WTC11 (cell line): ENCODE measurements around the gene SLC25A19. TPM values are rescaled to one million over a fixed set of nuclear protein-coding genes. Genes with fewer than 3 reads are reported as not detected.

Source experiments
- ATAC-seq: fragments of 200-7000 bp; cut with Tn5 transposase; 2 replicates; pipeline ENCODE4 v1.10.0; 2021; ENCODE audit warnings: mild to moderate bottlenecking, moderate library complexity
- CTCF ChIA-PET: fragments of 300-600 bp; sonication (Branson Sonifier 250); formaldehyde crosslinking; loops from one replicate; lab custom pipeline; 2021; ENCODE audit warnings: antibody characterized with exemption; lab: Charles Lee
- POLR2A ChIA-PET: fragments of 350-600 bp; sonication (Branson Sonifier 250); formaldehyde crosslinking; loops from one replicate; lab custom pipeline; 2021; ENCODE audit warnings: antibody characterized with exemption; lab: Charles Lee
- DNase-seq: peaks from one replicate; pipeline ENCODE4 v3.0.0; 2021; ENCODE audit warnings: low spot score
- H3K27ac Mint-ChIP-seq: 2 replicates; pipeline ENCODE4 v1.8.0; 2021; ENCODE audit warnings: mixed read lengths
- H3K27me3 Mint-ChIP-seq: 2 replicates; pipeline ENCODE4 v1.8.0; 2021; ENCODE audit warnings: low read depth, mild to moderate bottlenecking, moderate library complexity, mixed read lengths
- H3K36me3 Mint-ChIP-seq: 2 replicates; pipeline ENCODE4 v1.8.0; 2021; ENCODE audit warnings: mixed read lengths
- H3K4me1 Mint-ChIP-seq: 2 replicates; pipeline ENCODE4 v1.8.0; 2022; ENCODE audit warnings: mixed read lengths
- H3K4me3 Mint-ChIP-seq: 2 replicates; pipeline ENCODE4 v1.8.0; 2021; ENCODE audit warnings: mild to moderate bottlenecking, moderate library complexity, mixed read lengths
- H3K9me3 Mint-ChIP-seq: 2 replicates; pipeline ENCODE4 v1.8.0; 2021; ENCODE audit warnings: mixed read lengths
- ATF3 ChIP-seq: sonication (generic); formaldehyde crosslinking; conservative IDR thresholded peaks from 2 replicates; pipeline ENCODE4 v1.8.1; 2022; ENCODE audit warnings: mild to moderate bottlenecking, missing genetic modification reagents
- CREM ChIP-seq: sonication (generic); formaldehyde crosslinking; IDR thresholded peaks from 2 replicates; pipeline ENCODE4 v1.8.1; 2022; ENCODE audit warnings: mild to moderate bottlenecking, missing genetic modification reagents, moderate library complexity
- FOXK1 ChIP-seq: sonication (generic); formaldehyde crosslinking; IDR thresholded peaks from 2 replicates; pipeline ENCODE4 v1.8.0; 2022; ENCODE audit warnings: mild to moderate bottlenecking, moderate library complexity, missing genetic modification reagents
- GABPB1 ChIP-seq: sonication (generic); formaldehyde crosslinking; IDR thresholded peaks from 2 replicates; pipeline ENCODE4 v1.8.1; 2023; ENCODE audit warnings: mild to moderate bottlenecking, missing genetic modification reagents
- GRHL2 ChIP-seq: fragments of 250-450 bp; sonication (Bioruptor Pico); IDR thresholded peaks from 2 replicates; pipeline ENCODE4 v1.8.0; 2022; ENCODE audit warnings: mild to moderate bottlenecking, moderate library complexity; ENCODE audit not compliant: insufficient replicate concordance, severe bottlenecking
- GTF2I ChIP-seq: fragments of 250-450 bp; sonication (Bioruptor Pico); conservative IDR thresholded peaks from 2 replicates; pipeline ENCODE4 v1.4.0; 2021; ENCODE audit warnings: mild to moderate bottlenecking
- JUN ChIP-seq: sonication (generic); formaldehyde crosslinking; IDR thresholded peaks from 2 replicates; pipeline ENCODE4 v1.8.0; 2023; ENCODE audit warnings: mild to moderate bottlenecking, missing genetic modification reagents
- NR2C2 ChIP-seq: sonication (generic); formaldehyde crosslinking; IDR thresholded peaks from 2 replicates; pipeline ENCODE4 v1.8.0; 2022; ENCODE audit warnings: mild to moderate bottlenecking, missing genetic modification reagents
- SP1 ChIP-seq: sonication (generic); formaldehyde crosslinking; conservative IDR thresholded peaks from 2 replicates; pipeline ENCODE4 v1.8.1; 2022; ENCODE audit warnings: missing genetic modification reagents
- TEAD1 ChIP-seq: sonication (generic); formaldehyde crosslinking; IDR thresholded peaks from 2 replicates; pipeline ENCODE4 v1.8.0; 2022; ENCODE audit warnings: mild to moderate bottlenecking, missing genetic modification reagents
- ZMAT4 ChIP-seq: fragments of 250-450 bp; sonication (Bioruptor Pico); IDR thresholded peaks from 2 replicates; pipeline ENCODE4 v1.9.0; 2021; ENCODE audit warnings: mild to moderate bottlenecking
- ZNF121 ChIP-seq: sonication (generic); formaldehyde crosslinking; IDR thresholded peaks from 2 replicates; pipeline ENCODE4 v1.8.0; 2023; ENCODE audit warnings: missing genetic modification reagents
- ZNF263 ChIP-seq: sonication (generic); formaldehyde crosslinking; IDR thresholded peaks from 2 replicates; pipeline ENCODE4 v1.8.1; 2022; ENCODE audit warnings: low read depth, mild to moderate bottlenecking, moderate library complexity, missing genetic modification reagents
- ZNF317 ChIP-seq: sonication (generic); formaldehyde crosslinking; IDR thresholded peaks from 2 replicates; pipeline ENCODE4 v1.8.1; 2023; ENCODE audit warnings: low read depth, mild to moderate bottlenecking, moderate library complexity, missing genetic modification reagents, borderline replicate concordance
- ZNF425 ChIP-seq: fragments of 250-450 bp; sonication (Bioruptor Pico); conservative IDR thresholded peaks from 2 replicates; pipeline ENCODE4 v1.9.0; 2021; ENCODE audit warnings: mild to moderate bottlenecking
- ZSCAN18 ChIP-seq: fragments of 250-450 bp; sonication (Bioruptor Pico); IDR thresholded peaks from 2 replicates; pipeline ENCODE4 v2.1.2; 2022; ENCODE audit warnings: mild to moderate bottlenecking, moderate library complexity
- total RNA-seq: library from RNA; stranded (reverse); gene quantifications from 3 replicates; pipeline ENCODE4 v1.2.3, GENCODE V29; 2021

Gene SLC25A19
- total RNA-seq, 1 experiment from 2014 or later: 27.7 TPM

- TF ChIP-seq TEAD1: no peak
Observed at GRCh38 chr17:75316253-75316652, 27.0 kb upstream of the SLC25A19 start (continued).

GRCh38 chr17:75315541-75316243 is 26.5 kb upstream of the SLC25A19 start:
- H3K27ac Mint-ChIP-seq: no peak overlapping the region; the same call in 1 of the 2 replicates
- POLR2A ChIA-PET: no interaction called here
- ATAC-seq (no peak), DNase-seq (no peak)
- no peak overlapping the region for H3K4me3 Mint-ChIP-seq
- peaks cover 10% of the 10 kb centered on the region for H3K36me3 Mint-ChIP-seq
- H3K9me3 Mint-ChIP-seq: no peaks in the 10 kb centered on the region
- CTCF ChIA-PET: interaction anchor here (0.7 to 1.5 kb wide), 6 partner anchors 17 to 438 kb away, joined by 3 to 7 read pairs (median 3); partner anchors contain the start of gene SLC25A19
- no peak for TF ChIP-seq ZNF317 (CRISPR knock-in tag)
- H3K4me1 Mint-ChIP-seq: peaks cover 12% of the 10 kb centered on the region
- H3K27me3 Mint-ChIP-seq: no peaks in the 10 kb centered on the region

- ATAC-seq (no peak), DNase-seq (no peak)
- no peaks in the 10 kb centered on the region for H3K36me3 Mint-ChIP-seq
- CTCF ChIA-PET: interaction anchor here (0.6 to 1.1 kb wide), 5 partner anchors 9 to 210 kb away, joined by 3 to 5 read pairs (median 3); partner anchors contain the start of genes MIF4GD and SLC25A19
- H3K27ac Mint-ChIP-seq: peak overlapping the region; percentile 36; the same call in 1 of the 2 replicates
- TF ChIP-seq GABPB1 (CRISPR knock-in tag) (peak; percentile 63), FOXK1 (CRISPR knock-in tag) (no peak)
- TF ChIP-seq, all 79 proteins: peak for 1
- Mint-ChIP-seq H3K4me3 (no peak overlapping the region), H3K4me1 (peaks cover 16% of the 10 kb centered on the region), H3K27me3 (no peaks in the 10 kb centered on the region), H3K9me3 (no peaks in the 10 kb centered on the region)
- POLR2A ChIA-PET: no interaction called here
Observed at GRCh38 chr17:75313941-75314551, 24.8 kb upstream of the SLC25A19 start.

- TF ChIP-seq GABPB1 (CRISPR knock-in tag) (peak; percentile 60; the same call in 1 of the 2 replicates), NR2C2 (CRISPR knock-in tag) (no peak)
Observed at GRCh38 chr17:75308732-75309629, 19.7 kb upstream of the SLC25A19 start.

GRCh38 chr17:75307957-75308731 is 18.9 kb upstream of the SLC25A19 start:
- ChIA-PET POLR2A (interaction anchor here (0.6 to 1.2 kb wide), 4 partner anchors 12 to 97 kb away, joined by 3 to 8 read pairs (median 4); partner anchors contain the start of genes GRB2 and SLC25A19), CTCF (interaction anchor here (0.8 to 1.2 kb wide), 3 partner anchors 15 to 37 kb away, joined by 3 to 4 read pairs (median 4); partner anchors contain the start of genes MIF4GD and SLC25A19)
- Mint-ChIP-seq H3K4me3 (no peak overlapping the region), H3K9me3 (no peaks in the 10 kb centered on the region), H3K36me3 (no peaks in the 10 kb centered on the region), H3K27me3 (no peaks in the 10 kb centered on the region), H3K27ac (peak overlapping the region; percentile 25), H3K4me1 (0 out of 2 replicates have a peak, but pooled peaks cover 5% of the 10 kb centered on the region)
- DNase-seq (no peak), ATAC-seq (no peak)
- no peak for TF ChIP-seq GRHL2 (CRISPR knock-in tag)
- no peak for TF ChIP-seq ZNF121 (CRISPR knock-in tag)
- TF ChIP-seq JUN (CRISPR knock-in tag): no peak
- no peak for TF ChIP-seq ZNF317 (CRISPR knock-in tag)
- no peak for TF ChIP-seq GTF2I
- no peak for TF ChIP-seq ZSCAN18 (CRISPR knock-in tag)
- TF ChIP-seq CREM (CRISPR knock-in tag): no peak
- TF ChIP-seq ATF3 (CRISPR knock-in tag): no peak
- no peak for TF ChIP-seq GABPB1 (CRISPR knock-in tag)
- TF ChIP-seq SP1 (CRISPR knock-in tag): no peak
- no peak for TF ChIP-seq ZNF263 (CRISPR knock-in tag)
- TF ChIP-seq ZNF425: no peak
- TF ChIP-seq ZMAT4 (CRISPR knock-in tag): no peak

More at GRCh38 chr17:75308732-75309629, 19.7 kb upstream of the SLC25A19 start:
- ChIA-PET POLR2A (interaction anchor here (0.6 to 1.2 kb wide), 4 partner anchors 11 to 97 kb away, joined by 3 to 8 read pairs (median 4); partner anchors contain the start of genes GRB2 and SLC25A19), CTCF (interaction anchor here (0.8 to 1.2 kb wide), 3 partner anchors 14 to 38 kb away, joined by 3 to 4 read pairs (median 4); partner anchors contain the start of genes MIF4GD and SLC25A19)
- Mint-ChIP-seq H3K9me3 (no peaks in the 10 kb centered on the region), H3K4me1 (0 out of 2 replicates have a peak, but pooled peaks cover 5% of the 10 kb centered on the region), H3K27ac (peak overlapping the region; percentile 70; the same call in 1 of the 2 replicates), H3K36me3 (no peaks in the 10 kb centered on the region), H3K27me3 (no peaks in the 10 kb centered on the region), H3K4me3 (no peak overlapping the region)
- ATAC-seq (peak; percentile 60), DNase-seq (no peak)
